H1 (cell line): ENCODE measurements around the gene NRM. TPM values are rescaled to one million over a fixed set of nuclear protein-coding genes. Genes with fewer than 3 reads are reported as not detected.

Experiments
- ASH2L ChIP-seq: fragments of 200-600, 300-600 bp; sonication (generic); IDR thresholded peaks from one replicate; pipeline ENCODE4 v1.7.1; 2017; ENCODE audit warnings: low read length
- BCL11A ChIP-seq, 2 experiments: IDR thresholded peaks; one replicate each; pipeline ENCODE4 v1.6.1; 2011; ENCODE audit warnings: low read depth in 2 of 2, low read length in 2 of 2, mild to moderate bottlenecking in 2 of 2
- BRCA1 ChIP-seq: IDR thresholded peaks from 2 replicates; pipeline ENCODE4 v1.6.1; 2012; ENCODE audit warnings: low read depth, low read length, improper control_type of control experiment
- CHD1 ChIP-seq: IDR thresholded peaks from 2 replicates; pipeline ENCODE4 v1.6.1; 2012; ENCODE audit warnings: low read depth, low read length, improper control_type of control experiment
- CHD2 ChIP-seq: IDR thresholded peaks from 2 replicates; pipeline ENCODE4 v1.6.1; 2012; ENCODE audit warnings: low read length, improper control_type of control experiment
- EP300 ChIP-seq, 2 experiments: IDR thresholded peaks; 1 replicate in 1 of 2; 2 replicates in 1 of 2; pipeline ENCODE4 v1.6.1; 2011 to 2012; ENCODE audit warnings: low read depth in 2 of 2, low read length in 2 of 2, mild to moderate bottlenecking in 2 of 2, borderline replicate concordance in 1 of 2, inconsistent platforms in 1 of 2, moderate library complexity in 1 of 2
- GABPA ChIP-seq: IDR thresholded peaks from 2 replicates; pipeline ENCODE4 v1.6.1; 2011; ENCODE audit warnings: mild to moderate bottlenecking, low read length, moderate library complexity, borderline replicate concordance; ENCODE audit not compliant: insufficient read depth
- KDM4A ChIP-seq: IDR thresholded peaks from one replicate; pipeline ENCODE4 v1.7.1; 2012; ENCODE audit warnings: low read depth, mild to moderate bottlenecking, moderate library complexity, low read length, inconsistent platforms; ENCODE audit not compliant: severe bottlenecking
- KDM5A ChIP-seq: fragments of 200-600 bp; IDR thresholded peaks from 2 replicates; pipeline ENCODE4 v1.7.1; 2012; ENCODE audit warnings: mild to moderate bottlenecking, low read length, inconsistent platforms, mixed read lengths
- PHF8 ChIP-seq: fragments of 200-600 bp; sonication (generic); conservative IDR thresholded peaks from 2 replicates; pipeline ENCODE4 v1.7.1; 2012; ENCODE audit warnings: low read depth, mild to moderate bottlenecking, inconsistent platforms, low read length, moderate library complexity
- RAD21 ChIP-seq, 2 experiments: IDR thresholded peaks in 1 of 2; conservative IDR thresholded peaks in 1 of 2; 2 replicates each; pipeline ENCODE4 v1.6.1; 2011; ENCODE audit warnings: low read depth in 2 of 2, low read length in 2 of 2, improper control_type of control experiment in 1 of 2, inconsistent platforms in 1 of 2, mild to moderate bottlenecking in 1 of 2, moderate library complexity in 1 of 2
- RBBP5 ChIP-seq: IDR thresholded peaks from 2 replicates; pipeline ENCODE4 v1.7.1; 2012; ENCODE audit warnings: low read depth, mild to moderate bottlenecking, inconsistent platforms, low read length, moderate library complexity, borderline replicate concordance
- SAP30 ChIP-seq: fragments of 300-600 bp; sonication (generic); IDR thresholded peaks from 2 replicates; pipeline ENCODE4 v1.7.1; 2012; ENCODE audit warnings: low read length, moderate library complexity, mild to moderate bottlenecking, inconsistent platforms; ENCODE audit not compliant: insufficient read depth, insufficient replicate concordance
- SIN3A ChIP-seq, 2 experiments: IDR thresholded peaks in 1 of 2; conservative IDR thresholded peaks in 1 of 2; 2 replicates each; pipeline ENCODE4 v1.6.1; 2011 to 2012; ENCODE audit warnings: low read length in 2 of 2, improper control_type of control experiment in 1 of 2, low read depth in 1 of 2, mild to moderate bottlenecking in 1 of 2
- SP1 ChIP-seq: IDR thresholded peaks from 2 replicates; pipeline ENCODE4 v1.6.1; 2011; ENCODE audit warnings: low read depth, low read length
- SP4 ChIP-seq: IDR thresholded peaks from 2 replicates; pipeline ENCODE4 v1.6.1; 2012; ENCODE audit warnings: low read length, inconsistent platforms
- SRF ChIP-seq: IDR thresholded peaks from 2 replicates; pipeline ENCODE4 v1.6.1; 2011; ENCODE audit warnings: mild to moderate bottlenecking, low read depth, low read length, moderate library complexity
- SUZ12 ChIP-seq: fragments of 200-600 bp; sonication (generic); IDR thresholded peaks from 2 replicates; pipeline ENCODE4 v1.6.1; 2012; ENCODE audit warnings: mild to moderate bottlenecking, inconsistent platforms, low read length, moderate library complexity, mixed read lengths
- TCF12 ChIP-seq: IDR thresholded peaks from 2 replicates; pipeline ENCODE4 v1.6.1; 2011; ENCODE audit warnings: low read depth, mild to moderate bottlenecking, low read length
- polyA plus RNA-seq, 7 experiments: library from polyadenylated mRNA; depleted of rRNA in 3 of 7; stranded (reverse) in 5 of 7; unstranded in 2 of 7; fragments of >200 nt in 5 of 7; fragments of 200-250 nt in 2 of 7; gene quantifications; 1 replicate in 5 of 7; 2 replicates in 1 of 7; 4 replicates in 1 of 7; pipeline versions ENCODE4 v1.2.1 to v1.2.3, GENCODE V29; 2011 to 2013; ENCODE audit warnings: missing spikeins in 2 of 7, mixed read lengths in 2 of 7
- total RNA-seq: library from RNA; stranded (reverse); fragmentation: NEBNext Ultra II Directional; extraction: Animal tissue kit (Norgen Biotek cat#: 25700); gene quantifications from 2 replicates; pipeline ENCODE4 v1.2.1, GENCODE V29; 2021
- TF ChIP-seq, protein P1 (sequence below), 3 experiments: IDR thresholded peaks; 1 replicate in 2 of 3; 2 replicates in 1 of 3; pipeline versions ENCODE4 v1.5.1 to v1.6.1; 2011; ENCODE audit warnings: low read length in 3 of 3, mild to moderate bottlenecking in 3 of 3, inconsistent platforms in 2 of 3, low read depth in 1 of 3, moderate library complexity in 1 of 3; ENCODE audit not compliant: insufficient read depth in 1 of 3; ENCODE audit errors: control extremely low read depth in 1 of 3

NRM gene
- total and polyA plus RNA-seq, 2 of the 8 experiments (the other 6 are each of a cell fraction or from before 2014, with no cell fraction given), result 27.3 to 50.4 TPM

GRCh38 chr6:30672445-30673253, 18.1 kb downstream of the NRM start, which contains the start of gene DHX16 (continued):
- TF ChIP-seq ASH2L (peak; percentile 93), SP4 (peak; percentile 68; the same call in 1 of the 2 replicates), SUZ12 (no peak), KDM4A (peak; percentile 82), SP1 (0 out of 2 replicates have a peak, but pooled peaks have one; percentile 54), CHD2 (peak; percentile 84), TCF12 (no peak), SAP30 (peak; percentile 57), GABPA (no peak), BCL11A (IDR thresholded peaks at IDR 0.05; ENCODE audit: low read depth in 2 of 2, low read length in 2 of 2) (no peak), CHD1 (no peak), EP300 (IDR thresholded peaks at IDR 0.05; ENCODE audit: borderline replicate concordance in 1 of 2, low read depth in 2 of 2, low read length in 2 of 2) (0 out of 3 replicates have a peak, but pooled peaks of 1 of the 2 experiments have one; percentile 32), KDM5A (peak; percentile 29; the same call in 1 of the 2 replicates), PHF8 (peak; percentile 56), RAD21 (IDR thresholded peaks at IDR 0.05 in 1 of 2, conservative IDR thresholded peaks at IDR 0.05 in 1 of 2; ENCODE audit: low read depth in 2 of 2, low read length in 2 of 2) (peak; percentile 19 to 42; a peak in 2 of 4 replicates), SRF (no peak), RBBP5 (peak; percentile 70; the same call in 1 of the 2 replicates), BRCA1 (peak; percentile 61), SIN3A (conservative IDR thresholded peaks at IDR 0.05 in 1 of 2, IDR thresholded peaks at IDR 0.05 in 1 of 2; ENCODE audit: low read depth in 1 of 2, low read length in 2 of 2) (peak; percentile 86 to 95; a peak in 3 of 4 replicates)
- TF ChIP-seq, protein P1, sequence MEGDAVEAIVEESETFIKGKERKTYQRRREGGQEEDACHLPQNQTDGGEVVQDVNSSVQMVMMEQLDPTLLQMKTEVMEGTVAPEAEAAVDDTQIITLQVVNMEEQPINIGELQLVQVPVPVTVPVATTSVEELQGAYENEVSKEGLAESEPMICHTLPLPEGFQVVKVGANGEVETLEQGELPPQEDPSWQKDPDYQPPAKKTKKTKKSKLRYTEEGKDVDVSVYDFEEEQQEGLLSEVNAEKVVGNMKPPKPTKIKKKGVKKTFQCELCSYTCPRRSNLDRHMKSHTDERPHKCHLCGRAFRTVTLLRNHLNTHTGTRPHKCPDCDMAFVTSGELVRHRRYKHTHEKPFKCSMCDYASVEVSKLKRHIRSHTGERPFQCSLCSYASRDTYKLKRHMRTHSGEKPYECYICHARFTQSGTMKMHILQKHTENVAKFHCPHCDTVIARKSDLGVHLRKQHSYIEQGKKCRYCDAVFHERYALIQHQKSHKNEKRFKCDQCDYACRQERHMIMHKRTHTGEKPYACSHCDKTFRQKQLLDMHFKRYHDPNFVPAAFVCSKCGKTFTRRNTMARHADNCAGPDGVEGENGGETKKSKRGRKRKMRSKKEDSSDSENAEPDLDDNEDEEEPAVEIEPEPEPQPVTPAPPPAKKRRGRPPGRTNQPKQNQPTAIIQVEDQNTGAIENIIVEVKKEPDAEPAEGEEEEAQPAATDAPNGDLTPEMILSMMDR (IDR thresholded peaks at IDR 0.05; ENCODE audit: control extremely low read depth in 1 of 3, insufficient read depth in 1 of 3, low read depth in 1 of 3, low read length in 3 of 3), result peak; percentile 50 to 80 (median 72)
